NCI-H1930 (cell line): ENCODE results near the gene VAC14.
"Not testable (repeated sequence)": the region's sequence is repeated elsewhere in the genome, so short reads cannot be mapped to it uniquely, and the experiment has no call there.

Experiments used
- DNase-seq, 2 experiments: peaks; one replicate each; lab custom pipeline; 2025; lab: John Stamatoyannopoulos, UW

Gene VAC14

GRCh38 chr16:70742967-70743366 is 58.0 kb downstream of the VAC14 start:
- DNase-seq = not testable (repeated sequence)

GRCh38 chr16:70741783-70742125 is 59.2 kb downstream of the VAC14 start:
- DNase-seq = no peak

GRCh38 chr16:70740914-70741782 is 59.8 kb downstream of the VAC14 start:
- DNase-seq = no peak

- no peak for DNase-seq
Measured at GRCh38 chr16:70740174-70740913, 60.6 kb downstream of the VAC14 start.

GRCh38 chr16:70739389-70739788 is 61.6 kb downstream of the VAC14 start:
- DNase-seq = no peak

GRCh38 chr16:70738083-70738977 is 62.6 kb downstream of the VAC14 start:
- DNase-seq = no peak

- no peak for DNase-seq
Measured at GRCh38 chr16:70737377-70738082, 63.4 kb downstream of the VAC14 start.

- DNase-seq = no peak
Measured at GRCh38 chr16:70736465-70737376, 64.2 kb downstream of the VAC14 start.

GRCh38 chr16:70735141-70735979 is 65.6 kb downstream of the VAC14 start:
- DNase-seq = no peak

- DNase-seq = no peak
Measured at GRCh38 chr16:70734522-70735095, 66.3 kb downstream of the VAC14 start.

GRCh38 chr16:70730944-70731343 is 70.0 kb downstream of the VAC14 start:
- no peak for DNase-seq

- no peak for DNase-seq
Measured at GRCh38 chr16:70730031-70730430, 70.9 kb downstream of the VAC14 start.

GRCh38 chr16:70729292-70729691 is 71.7 kb downstream of the VAC14 start:
- DNase-seq = no peak

- DNase-seq = no peak
Measured at GRCh38 chr16:70728150-70728549, 72.8 kb downstream of the VAC14 start.

- no peak for DNase-seq
Measured at GRCh38 chr16:70726892-70727361, 74.0 kb downstream of the VAC14 start.

GRCh38 chr16:70725912-70726828 is 74.8 kb downstream of the VAC14 start:
- DNase-seq = no peak

- no peak for DNase-seq
Measured at GRCh38 chr16:70725024-70725911, 75.7 kb downstream of the VAC14 start.
